HCT116 (cell line): ENCODE measurements around the gene SMIM23.

Source experiments
- CEBPB ChIP-seq: IDR thresholded peaks from 2 replicates; pipeline ENCODE4 v1.6.1; 2012; ENCODE audit warnings: low read depth
- CTCF ChIP-seq, 3 experiments: fragments of 200-600 bp in 1 of 3; sonication (generic) in 1 of 3; IDR thresholded peaks in 2 of 3; conservative IDR thresholded peaks in 1 of 3; 2 replicates each; pipeline ENCODE4 v1.5.1; 2012 to 2017; ENCODE audit warnings: low read depth in 2 of 3, low read length in 2 of 3, antibody characterized with exemption in 1 of 3, borderline replicate concordance in 1 of 3, control low read depth in 1 of 3, mild to moderate bottlenecking in 1 of 3, mixed read lengths in 1 of 3, mixed run types in 1 of 3, moderate library complexity in 1 of 3; ENCODE audit not compliant: insufficient read depth in 1 of 3
- EGR1 ChIP-seq: IDR thresholded peaks from 2 replicates; pipeline ENCODE4 v1.6.1; 2012; ENCODE audit warnings: low read depth
- EZH2 ChIP-seq: fragments of 200-600 bp; sonication (generic); IDR thresholded peaks from 2 replicates; pipeline ENCODE4 v1.6.1; 2017; ENCODE audit warnings: antibody characterized with exemption, mixed run types
- MAX ChIP-seq: IDR thresholded peaks from 2 replicates; pipeline ENCODE4 v1.6.1; 2012
- POLR2A ChIP-seq: IDR thresholded peaks from 2 replicates; pipeline ENCODE4 v1.7.0; 2011; ENCODE audit warnings: borderline replicate concordance; ENCODE audit not compliant: insufficient read depth, insufficient read length; ENCODE audit errors: extremely low read depth
- POLR2AphosphoS5 ChIP-seq: IDR thresholded peaks from 2 replicates; pipeline ENCODE4 v1.6.1; 2011; ENCODE audit warnings: mild to moderate bottlenecking, low read depth, low read length, moderate library complexity
- RAD21 ChIP-seq: IDR thresholded peaks from 2 replicates; pipeline ENCODE4 v1.6.1; 2012; ENCODE audit warnings: low read depth, mild to moderate bottlenecking
- REST ChIP-seq: IDR thresholded peaks from 2 replicates; pipeline ENCODE4 v1.6.1; 2012; ENCODE audit warnings: low read depth
- SRF ChIP-seq: IDR thresholded peaks from 2 replicates; pipeline ENCODE4 v1.6.1; 2012; ENCODE audit warnings: low read depth
- TCF7L2 ChIP-seq: IDR thresholded peaks from 2 replicates; pipeline ENCODE4 v1.7.0; 2011; ENCODE audit warnings: borderline replicate concordance, inconsistent platforms; ENCODE audit not compliant: insufficient read depth, insufficient read length; ENCODE audit errors: extremely low read depth
- YY1 ChIP-seq: IDR thresholded peaks from 2 replicates; pipeline ENCODE4 v1.6.1; 2011; ENCODE audit warnings: low read length, low read depth, moderate library complexity, mild to moderate bottlenecking; ENCODE audit not compliant: insufficient replicate concordance; ENCODE audit errors: extremely low read depth

- TF ChIP-seq YY1 (no peak), POLR2A (no peak), EZH2 (no peak), CEBPB (no peak), CTCF (IDR thresholded peaks at IDR 0.05 in 2 of 3, conservative IDR thresholded peaks at IDR 0.05 in 1 of 3; ENCODE audit: borderline replicate concordance in 1 of 3, insufficient read depth in 1 of 3, low read depth in 2 of 3, low read length in 2 of 3) (no peak), MAX (no peak), POLR2AphosphoS5 (no peak), REST (no peak), TCF7L2 (no peak), EGR1 (no peak), RAD21 (no peak), SRF (no peak)
Measured at GRCh38 chr5:171747061-171747859, 38.4 kb upstream of the SMIM23 start.
